Measurements from ENCODE around the gene EXOC2.
A peak's percentile ranks its signal among the peaks of the same experiment; 100 is the strongest.

The EXOC2 gene

GRCh38 chr6:456358-456867, 236.5 kb downstream of the EXOC2 start:
- no peak for DNase-seq

DNA sequence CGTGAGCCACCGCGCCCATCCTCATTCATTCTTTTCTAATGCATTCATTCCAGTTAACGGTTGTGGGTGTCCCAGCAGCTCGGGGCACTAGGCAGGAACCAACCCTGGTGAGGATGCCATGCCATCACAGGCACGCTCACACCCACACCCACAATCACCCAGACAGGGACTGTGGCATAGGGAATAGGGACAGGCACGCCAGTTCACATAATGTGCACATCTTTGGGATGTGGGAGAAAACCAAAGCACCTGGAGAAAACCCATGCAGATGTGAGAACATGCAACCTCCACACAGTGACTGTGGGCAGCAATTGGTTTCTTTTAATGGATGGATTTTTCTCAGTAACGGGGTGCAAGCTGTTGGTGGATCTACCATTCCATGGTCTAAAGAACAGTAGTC, 237.1 kb downstream of the EXOC2 start:
- no peak for DNase-seq

DNA sequence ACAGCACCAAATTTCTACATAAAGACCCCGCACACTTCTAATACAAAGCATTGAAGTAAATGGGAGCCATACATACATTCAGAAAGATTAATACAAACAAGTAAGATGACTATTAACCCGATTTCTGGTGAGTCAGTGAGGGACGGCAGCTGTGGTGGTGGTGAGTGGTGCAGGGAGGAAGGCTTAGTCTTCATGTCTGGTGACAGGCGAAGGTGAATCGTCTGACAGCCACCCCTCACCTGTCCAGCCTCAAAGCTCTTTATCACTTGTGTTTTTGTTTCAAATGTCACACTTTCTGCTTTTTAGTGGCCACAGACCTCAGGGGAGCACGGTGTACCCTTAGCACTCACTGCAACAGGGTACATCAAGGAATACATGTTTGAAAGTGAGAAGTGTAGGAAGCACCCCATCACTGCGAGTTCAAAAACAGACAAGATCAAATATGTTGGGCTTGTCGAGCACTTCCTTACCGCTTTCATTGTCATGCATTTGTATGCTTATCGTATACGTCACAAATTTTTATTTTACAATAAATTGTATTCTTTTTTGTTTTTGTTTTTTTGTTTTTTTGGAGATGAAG, 237.8 kb downstream of the EXOC2 start:
- no peak for DNase-seq

DNA sequence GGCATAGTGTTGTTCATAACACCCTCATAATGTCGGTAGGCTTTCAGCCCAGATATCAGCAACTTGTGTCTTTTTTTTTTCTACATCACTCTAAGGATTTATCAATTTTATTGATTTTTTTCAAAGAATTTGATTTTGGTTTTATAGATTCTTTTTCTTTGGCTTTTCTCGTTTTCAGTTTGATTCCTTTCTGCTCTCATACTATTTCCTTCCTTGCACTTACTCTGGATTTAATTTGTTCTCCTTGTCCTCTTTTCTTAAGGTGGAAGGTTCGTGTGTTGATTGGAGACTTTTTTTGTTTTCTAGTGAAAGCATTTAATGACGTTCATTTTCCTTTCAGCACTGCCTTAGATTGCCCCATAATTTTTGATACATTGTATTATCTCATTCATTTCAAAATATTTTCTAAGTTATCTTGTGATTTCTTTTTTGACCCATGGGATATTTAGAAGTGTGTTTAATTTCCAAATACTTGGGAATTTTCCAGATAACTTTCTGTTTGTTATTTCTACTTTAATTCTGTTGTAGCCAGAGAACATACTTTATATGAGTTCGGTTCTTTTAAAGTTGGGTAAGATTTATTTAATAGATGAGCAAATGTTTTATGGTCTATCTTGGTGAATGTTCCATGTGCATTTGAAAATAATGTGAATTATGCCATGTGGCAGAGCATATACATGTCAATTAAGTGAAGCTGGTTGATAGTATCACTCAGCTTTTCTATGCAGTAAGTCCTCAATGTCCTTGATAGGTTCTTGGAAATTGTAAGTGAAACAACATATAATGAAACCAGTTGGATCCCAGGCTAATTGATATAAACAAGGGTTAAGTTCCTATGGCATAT, 238.6 kb downstream of the EXOC2 start:
- DNase-seq, result no peak

GRCh38 chr6:453152-453551, 239.8 kb downstream of the EXOC2 start:
- no peak for DNase-seq

DNA sequence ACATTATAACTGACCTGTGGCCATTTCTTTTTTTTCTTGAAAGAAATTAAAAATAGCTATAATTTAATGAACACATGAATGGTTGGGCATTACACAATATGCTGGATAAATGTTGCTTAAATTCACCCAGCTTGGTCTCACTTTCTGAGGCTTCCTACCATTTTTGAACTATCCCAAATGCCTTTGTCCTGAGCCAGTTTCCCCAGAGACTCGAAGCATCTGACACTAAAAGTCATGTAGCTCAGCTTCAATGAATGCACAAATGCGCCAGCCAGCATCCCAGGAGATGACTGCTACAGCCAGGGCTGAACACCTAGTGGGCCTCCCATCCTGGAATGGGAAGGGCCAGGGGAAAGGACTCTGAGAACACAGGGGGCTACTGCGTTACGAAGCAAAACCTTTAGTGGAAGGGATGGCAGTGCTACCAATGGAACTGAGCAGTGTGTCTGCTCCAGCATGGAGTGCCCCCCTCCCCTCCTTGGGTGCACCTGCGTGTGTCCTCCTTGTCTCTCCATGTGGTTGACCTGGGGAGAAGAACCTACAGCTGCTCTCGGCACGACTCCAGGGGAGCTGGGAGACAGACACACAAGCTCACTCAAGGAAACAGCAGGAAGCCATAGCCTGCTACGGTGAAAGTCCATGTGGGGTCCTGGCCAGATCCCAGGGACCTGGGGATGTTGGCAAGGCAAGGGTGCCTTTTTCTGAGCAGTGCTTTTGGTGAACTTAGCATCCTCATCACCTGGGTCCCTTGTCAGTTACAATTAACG, 240.5 kb downstream of the EXOC2 start:
- DNase-seq, result peak; percentile 37

DNA sequence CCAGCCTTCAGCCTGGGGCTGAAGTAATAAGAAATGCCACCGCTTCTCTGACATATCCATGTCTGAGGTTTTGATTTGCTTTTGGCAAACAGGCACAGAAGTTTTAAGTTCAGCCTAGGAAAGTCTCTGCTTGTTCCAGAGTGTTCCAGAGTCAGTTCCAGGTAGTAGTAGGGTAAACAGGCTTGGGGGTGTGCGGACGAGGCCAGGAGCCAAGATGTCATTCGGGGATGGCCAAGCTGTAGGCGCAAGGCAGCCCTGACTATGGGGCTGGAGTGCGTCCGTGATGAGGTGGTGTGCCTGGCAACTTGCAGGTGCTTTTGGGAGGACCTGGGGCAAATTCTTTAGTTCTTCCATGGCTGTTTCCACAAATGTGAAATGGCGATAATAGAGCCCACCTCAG, 241.1 kb downstream of the EXOC2 start:
- DNase-seq, result no peak

GRCh38 chr6:451336-451735, 241.6 kb downstream of the EXOC2 start:
- no peak for DNase-seq

DNA sequence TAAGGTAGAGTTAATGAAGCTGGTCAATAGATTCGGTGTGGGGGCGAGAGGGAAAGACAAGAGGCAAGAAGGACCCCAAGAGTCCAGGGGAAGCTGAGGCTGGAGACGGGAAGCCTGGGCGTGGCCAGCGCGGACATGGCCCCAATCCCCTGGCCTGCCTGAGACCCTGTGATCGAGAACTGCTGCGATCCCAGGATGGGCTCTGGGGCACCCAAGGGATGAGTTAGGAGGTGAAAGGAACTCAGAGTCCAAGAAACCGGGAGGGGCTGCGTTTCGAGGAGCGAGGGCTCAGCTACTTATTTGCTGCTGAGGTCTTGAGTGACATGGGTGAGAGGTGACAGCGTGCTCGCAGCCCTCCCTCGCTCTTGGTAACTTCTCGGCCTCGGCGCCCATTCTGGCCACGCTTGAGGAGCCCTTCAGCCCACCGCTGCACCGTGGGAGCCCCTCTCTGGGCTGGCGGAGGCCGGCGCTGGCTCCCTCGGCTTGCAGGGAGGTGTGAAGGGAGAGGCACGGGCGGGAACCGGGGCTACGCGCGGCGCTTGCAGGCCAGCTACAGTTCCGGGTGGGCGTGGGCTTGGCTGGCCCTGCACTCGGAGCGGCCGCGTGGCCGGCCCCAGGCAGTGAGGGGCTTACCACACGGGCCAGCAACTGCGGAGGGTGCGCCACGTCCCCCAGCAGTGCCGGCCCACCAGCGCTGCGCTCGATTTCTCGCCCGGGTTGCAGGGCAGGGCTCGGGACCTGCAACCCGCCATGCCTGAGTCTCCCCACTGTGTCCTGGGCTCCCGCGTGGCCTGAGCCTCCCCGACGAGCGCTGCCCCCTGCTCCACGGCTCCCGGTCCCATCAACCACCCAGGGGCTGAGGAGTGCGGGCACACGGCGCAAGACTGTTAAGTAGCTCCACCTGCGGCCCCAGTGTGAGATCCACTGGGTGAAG, 243.2 kb downstream of the EXOC2 start:
- DNase-seq, result no peak

GRCh38 chr6:449057-449430, 243.9 kb downstream of the EXOC2 start:
- DNase-seq, result no peak

DNA sequence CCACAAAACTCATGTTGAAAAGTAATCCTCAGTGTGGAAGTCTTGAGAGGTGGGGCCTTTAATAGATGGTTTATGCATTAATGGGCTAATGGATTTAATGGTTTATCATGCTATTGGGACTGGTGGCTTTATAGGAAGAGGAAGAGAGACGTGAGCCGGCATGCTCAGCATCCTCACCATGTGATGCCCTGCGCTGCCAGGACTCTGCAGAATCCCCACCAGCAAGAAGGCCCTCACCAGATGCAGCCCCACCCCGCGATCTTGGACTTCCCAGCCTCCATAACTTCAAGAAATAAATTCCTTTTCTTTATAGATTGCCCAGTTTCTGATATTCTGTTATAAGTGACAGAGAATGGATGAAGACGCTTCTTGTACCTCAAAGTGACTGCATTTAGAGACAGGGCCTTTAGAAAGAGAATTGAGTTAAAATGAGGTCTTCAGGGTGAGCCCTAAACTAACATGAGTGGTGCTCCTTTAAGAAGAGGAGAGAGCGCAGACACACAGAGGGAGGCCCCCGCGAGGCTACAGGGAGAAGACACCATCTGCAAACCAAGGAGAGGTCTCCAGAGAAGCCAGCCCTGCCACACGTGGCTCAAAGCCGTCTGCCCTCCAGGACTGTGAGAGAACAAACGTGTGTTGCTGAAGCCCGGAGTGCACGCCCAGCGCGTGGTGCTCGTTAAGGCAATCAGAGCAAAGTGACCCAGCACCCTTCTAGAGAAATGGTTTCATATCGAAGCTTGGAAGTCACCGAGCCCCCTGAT, 244.5 kb downstream of the EXOC2 start:
- DNase-seq, result no peak

GRCh38 chr6:447381-448165, 245.4 kb downstream of the EXOC2 start:
- no peak for DNase-seq

DNA sequence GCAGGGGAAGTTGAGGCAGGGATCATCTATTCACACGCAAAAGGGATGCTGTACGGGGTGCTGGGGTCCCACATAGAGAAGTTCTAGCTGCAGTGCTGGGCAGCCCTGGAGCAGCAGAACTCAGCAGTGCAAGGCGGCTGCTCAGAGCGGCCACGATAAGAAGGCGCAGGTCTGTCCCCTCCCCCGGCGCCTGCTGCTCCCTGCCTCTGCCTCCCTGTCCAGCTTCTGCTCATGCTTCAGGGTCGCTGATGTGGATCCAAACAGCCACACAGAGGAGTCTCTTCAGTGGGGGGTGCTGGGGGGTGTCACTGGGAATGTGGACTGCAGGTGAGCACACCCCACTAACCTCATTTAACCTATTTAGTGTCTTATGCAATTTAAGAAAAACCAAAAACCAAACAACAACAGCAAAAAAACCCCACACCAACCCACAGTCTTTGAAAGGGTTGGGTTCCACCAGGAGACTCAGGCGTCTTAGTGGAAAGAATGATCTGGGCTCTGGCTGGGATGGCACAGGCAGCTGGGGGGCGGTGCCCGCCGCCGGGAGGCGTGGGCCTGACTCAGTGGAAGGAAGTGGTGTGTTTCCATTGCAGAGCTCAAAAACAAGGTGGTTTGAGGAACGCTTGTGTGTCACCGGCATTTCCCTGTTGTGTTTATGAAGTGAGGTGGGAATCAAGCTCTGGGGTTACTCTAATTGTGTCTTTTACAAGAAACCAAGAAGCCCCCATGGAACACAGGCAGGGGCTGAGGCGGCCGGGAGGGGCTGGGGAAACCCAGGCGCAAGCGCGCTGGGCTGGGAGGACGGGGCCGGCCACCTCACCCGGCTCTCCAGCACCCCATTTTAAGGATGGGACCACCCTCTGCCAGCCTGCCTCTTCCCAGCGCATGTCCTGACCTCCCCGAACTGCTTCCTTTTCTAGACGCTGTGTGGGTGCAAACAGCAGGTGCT, 246.2 kb downstream of the EXOC2 start:
- DNase-seq, result no peak

DNA sequence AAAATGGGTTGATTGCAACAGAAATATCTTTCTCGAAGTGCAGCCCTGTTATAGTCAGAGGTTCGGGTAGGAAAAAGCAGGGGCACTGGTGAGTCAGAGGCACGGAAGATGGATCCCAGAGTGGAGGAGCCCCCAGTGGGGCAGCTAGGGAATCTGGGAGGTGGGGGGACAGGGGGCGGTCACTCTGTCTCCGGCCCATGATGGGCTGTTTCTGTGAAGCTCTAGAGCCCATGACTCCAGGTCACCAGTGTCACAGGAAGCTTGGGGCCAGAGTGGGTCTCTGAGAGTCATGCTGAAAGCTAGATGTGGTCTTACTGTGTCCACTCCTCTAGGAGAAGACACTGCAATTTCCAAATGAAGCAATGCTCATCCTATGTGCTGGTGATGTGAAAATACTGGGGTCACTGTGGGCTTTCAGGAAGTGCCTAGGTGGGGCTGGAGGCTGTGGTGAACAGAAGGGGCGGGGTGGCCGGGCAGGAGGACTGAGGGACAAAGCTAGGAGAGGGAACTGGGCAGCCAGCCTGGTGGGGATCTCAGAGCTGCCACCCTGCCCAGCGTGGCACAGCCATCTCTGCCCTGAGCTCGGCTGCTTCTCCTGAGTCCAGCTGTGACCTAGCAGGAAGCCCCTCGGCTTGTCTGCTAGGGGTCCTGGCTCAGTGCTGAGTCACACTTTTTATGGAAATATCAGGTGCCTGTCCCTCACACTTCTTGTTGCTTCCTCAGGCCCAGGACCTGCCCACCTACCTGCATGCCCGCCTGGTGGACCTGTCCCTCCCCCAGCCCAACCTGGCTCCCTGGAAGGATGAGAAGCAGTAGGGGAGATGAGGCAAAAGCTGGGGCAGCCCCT, 247.1 kb downstream of the EXOC2 start:
- no peak for DNase-seq

DNA sequence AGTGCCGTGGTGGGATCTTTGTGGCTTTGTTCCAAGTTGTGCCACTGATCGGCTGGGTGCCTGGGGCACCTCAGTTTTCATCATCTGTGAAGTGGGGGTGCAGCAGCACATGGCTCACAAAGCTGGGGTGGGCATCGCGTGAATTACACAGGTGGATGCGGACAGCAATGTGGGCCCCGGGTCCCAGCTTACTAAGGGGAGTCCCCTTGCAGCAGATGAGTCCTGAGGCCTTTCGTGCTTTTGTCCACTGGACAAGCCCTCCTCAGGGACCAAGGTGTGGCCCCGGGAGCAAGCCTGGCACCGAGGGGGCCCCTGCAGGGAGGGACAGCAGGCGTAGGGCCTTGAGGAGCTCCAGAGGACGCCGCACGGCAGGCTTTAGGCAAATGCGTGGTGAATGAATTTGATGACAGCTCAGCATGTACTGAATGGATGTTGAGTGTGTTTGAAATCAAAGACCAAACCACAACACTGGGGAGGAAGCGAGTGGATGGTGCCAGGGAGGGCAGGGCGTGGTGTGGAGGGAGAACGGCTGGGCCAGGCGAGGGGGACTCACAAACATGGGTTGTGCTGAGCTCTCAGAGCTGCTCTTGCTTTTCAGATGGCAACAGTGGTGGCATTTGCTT, 248.2 kb downstream of the EXOC2 start:
- DNase-seq, result no peak

GRCh38 chr6:443621-444159, 249.2 kb downstream of the EXOC2 start:
- no peak for DNase-seq

DNA sequence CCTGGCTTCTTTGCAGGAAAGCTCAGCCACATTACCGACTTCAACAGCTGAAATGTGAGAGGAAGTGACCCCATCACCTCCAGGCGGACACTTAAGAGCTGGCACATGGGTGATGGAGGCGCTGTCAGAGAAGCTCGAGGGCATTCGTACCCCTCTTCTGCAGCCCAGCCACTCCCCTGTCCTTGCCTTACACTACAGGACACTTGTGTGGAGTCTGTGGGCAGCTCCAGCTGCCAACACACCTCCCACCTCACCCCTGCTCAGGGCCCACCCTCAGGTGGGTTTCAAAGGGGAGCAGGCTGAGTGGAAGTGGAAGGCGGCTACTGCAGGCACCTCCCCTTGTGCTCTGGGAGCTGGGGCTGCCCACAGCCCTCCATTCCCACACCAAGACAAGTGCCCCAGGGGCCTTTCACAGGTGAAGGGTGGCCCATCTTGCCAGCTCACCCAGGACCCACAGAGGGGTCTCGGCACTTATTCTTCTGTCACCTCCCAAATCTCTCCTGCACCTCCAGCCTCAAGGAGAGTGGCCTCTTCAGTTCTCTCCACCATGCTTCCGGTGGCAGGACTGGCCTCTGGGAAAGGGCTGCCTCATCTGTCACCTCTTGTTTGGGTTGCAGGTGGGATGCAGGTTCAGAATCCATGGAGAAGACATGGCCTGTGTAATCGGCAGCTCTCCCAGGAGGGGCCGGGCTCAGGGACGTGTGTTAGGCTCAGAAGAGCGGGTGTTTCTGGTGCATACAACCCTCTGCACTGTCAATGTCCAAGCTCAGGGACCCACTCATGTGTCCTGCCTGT, 251.6 kb downstream of the EXOC2 start:
- no peak for DNase-seq

Measured in fibroblast of skin of scalp (primary cell).